ENCODE data around the gene SLC2A13. TPM values are rescaled to one million over a fixed set of nuclear protein-coding genes. Genes with fewer than 3 reads are reported as not detected.
"Not testable (repeated sequence)": the region's sequence is repeated elsewhere in the genome, so short reads cannot be mapped to it uniquely, and the experiment has no call there.

SLC2A13 gene
- total RNA-seq, 1 experiment from 2014 or later = 1.7 TPM

DNA sequence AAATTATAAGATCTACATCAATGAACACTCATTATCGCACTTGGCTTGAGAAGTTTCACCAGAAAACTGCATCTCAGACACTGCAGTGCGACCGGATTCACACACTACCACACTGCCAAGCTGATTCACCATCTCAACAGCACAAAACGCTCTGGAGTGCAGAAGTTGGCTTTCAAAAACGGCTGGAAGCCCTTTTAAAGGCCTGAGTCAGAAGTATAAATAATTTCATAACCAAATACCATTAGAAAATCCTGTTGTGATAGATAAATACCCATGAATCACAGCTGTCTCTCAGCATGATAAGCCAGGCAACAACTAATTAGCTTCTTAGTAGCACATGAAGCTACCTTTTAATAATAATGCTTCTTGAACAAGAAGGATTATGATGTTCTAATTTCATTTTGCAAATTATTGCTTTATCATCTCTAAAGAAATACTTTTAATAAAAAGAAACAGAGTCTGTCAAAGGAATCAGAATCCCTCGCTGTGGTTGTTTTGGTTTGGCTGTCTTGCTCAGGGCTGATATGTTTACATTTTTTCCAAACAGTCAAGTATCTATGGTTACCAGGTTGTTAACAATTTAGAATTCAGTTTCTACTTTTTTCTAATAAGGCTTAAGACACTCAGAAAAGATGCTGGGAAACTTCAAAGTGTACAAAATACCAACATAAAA lies 51.2 kb downstream of the SLC2A13 start:
- POLR2A ChIA-PET = interaction anchor here (0.9 to 1.6 kb wide), 6 partner anchors 8 to 104 kb away, joined by 3 to 6 read pairs (median 4); partner anchors contain the start of gene SLC2A13
- Mint-ChIP-seq H3K9me3 (ENCODE audit: unreplicated experiment) (no peaks in the 10 kb centered on the region), H3K27ac (ENCODE audit: low read depth, unreplicated experiment) (peak overlapping the region; percentile 24), H3K4me1 (ENCODE audit: insufficient read depth, unreplicated experiment) (peaks cover 11% of the 10 kb centered on the region), H3K27me3 (ENCODE audit: insufficient read depth, unreplicated experiment) (no peaks in the 10 kb centered on the region), H3K4me3 (ENCODE audit: unreplicated experiment) (no peak overlapping the region), H3K36me3 (ENCODE audit: insufficient read depth, unreplicated experiment) (no peaks in the 10 kb centered on the region)
- BruUV-seq (replicated peaks) = no TSS peak
- peak; percentile 61 for DNase-seq (ENCODE audit: unreplicated experiment)
- intact Hi-C loops (cut with micrococcal nuclease) = no loop called here
- CTCF ChIA-PET = interaction anchor here (0.7 to 1.4 kb wide), 5 partner anchors 24 to 1342 kb away, joined by 3 to 4 read pairs (median 3); partner anchors contain the start of gene SLC2A13
- TF ChIP-seq, protein P1, sequence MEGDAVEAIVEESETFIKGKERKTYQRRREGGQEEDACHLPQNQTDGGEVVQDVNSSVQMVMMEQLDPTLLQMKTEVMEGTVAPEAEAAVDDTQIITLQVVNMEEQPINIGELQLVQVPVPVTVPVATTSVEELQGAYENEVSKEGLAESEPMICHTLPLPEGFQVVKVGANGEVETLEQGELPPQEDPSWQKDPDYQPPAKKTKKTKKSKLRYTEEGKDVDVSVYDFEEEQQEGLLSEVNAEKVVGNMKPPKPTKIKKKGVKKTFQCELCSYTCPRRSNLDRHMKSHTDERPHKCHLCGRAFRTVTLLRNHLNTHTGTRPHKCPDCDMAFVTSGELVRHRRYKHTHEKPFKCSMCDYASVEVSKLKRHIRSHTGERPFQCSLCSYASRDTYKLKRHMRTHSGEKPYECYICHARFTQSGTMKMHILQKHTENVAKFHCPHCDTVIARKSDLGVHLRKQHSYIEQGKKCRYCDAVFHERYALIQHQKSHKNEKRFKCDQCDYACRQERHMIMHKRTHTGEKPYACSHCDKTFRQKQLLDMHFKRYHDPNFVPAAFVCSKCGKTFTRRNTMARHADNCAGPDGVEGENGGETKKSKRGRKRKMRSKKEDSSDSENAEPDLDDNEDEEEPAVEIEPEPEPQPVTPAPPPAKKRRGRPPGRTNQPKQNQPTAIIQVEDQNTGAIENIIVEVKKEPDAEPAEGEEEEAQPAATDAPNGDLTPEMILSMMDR (IDR thresholded peaks at IDR 0.05; ENCODE audit: unreplicated experiment) = no peak

GRCh38 chr12:40049268-40049667 lies 56.6 kb downstream of the SLC2A13 start:
- H3K27me3 Mint-ChIP-seq (ENCODE audit: insufficient read depth, unreplicated experiment) = no peaks in the 10 kb centered on the region
- BruUV-seq (replicated peaks) = no TSS peak
- DNase-seq (ENCODE audit: unreplicated experiment) = no peak
- no peak overlapping the region for H3K27ac Mint-ChIP-seq (ENCODE audit: low read depth, unreplicated experiment)
- CTCF ChIA-PET = interaction anchor here (0.8 to 1.0 kb wide), 2 partner anchors 15 to 38 kb away, joined by 3 read pairs; no protein-coding TSS in a partner anchor
- H3K9me3 Mint-ChIP-seq (ENCODE audit: unreplicated experiment) = no peaks in the 10 kb centered on the region
- no peaks in the 10 kb centered on the region for H3K36me3 Mint-ChIP-seq (ENCODE audit: insufficient read depth, unreplicated experiment)
- POLR2A ChIA-PET = no interaction called here
- H3K4me3 Mint-ChIP-seq (ENCODE audit: unreplicated experiment) = no peak overlapping the region
- TF ChIP-seq, protein P1 (IDR thresholded peaks at IDR 0.05; ENCODE audit: unreplicated experiment) = no peak
- intact Hi-C loops (cut with micrococcal nuclease) = no loop called here
- H3K4me1 Mint-ChIP-seq (ENCODE audit: insufficient read depth, unreplicated experiment) = peaks cover under 1% of the 10 kb centered on the region

DNA sequence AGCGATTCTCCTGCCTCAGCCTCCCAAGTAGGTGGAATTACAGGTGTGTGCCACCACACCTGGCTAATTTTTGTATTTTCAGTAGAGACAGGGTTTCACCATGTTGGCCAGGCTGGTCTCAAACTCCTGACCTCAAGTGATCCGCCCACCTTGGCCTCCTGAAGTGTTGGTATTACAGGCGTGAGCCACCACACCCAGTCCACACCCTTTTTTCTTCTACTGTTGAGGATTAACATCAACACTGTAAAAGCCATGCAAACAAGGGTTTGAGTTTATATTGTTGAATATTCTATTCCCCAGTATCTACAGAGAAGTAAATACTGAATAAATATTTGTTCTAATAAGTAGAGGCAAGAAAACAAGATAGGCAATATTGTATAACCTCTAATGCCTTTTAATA lies 58.9 kb downstream of the SLC2A13 start:
- BruUV-seq (replicated peaks); H3K27ac Mint-ChIP-seq (ENCODE audit: low read depth, unreplicated experiment); DNase-seq (ENCODE audit: unreplicated experiment); intact Hi-C loops (cut with micrococcal nuclease); CTCF ChIA-PET; POLR2A ChIA-PET; H3K4me3 Mint-ChIP-seq (ENCODE audit: unreplicated experiment); H3K36me3 Mint-ChIP-seq (ENCODE audit: insufficient read depth, unreplicated experiment); H3K9me3 Mint-ChIP-seq (ENCODE audit: unreplicated experiment); H3K4me1 Mint-ChIP-seq (ENCODE audit: insufficient read depth, unreplicated experiment); H3K27me3 Mint-ChIP-seq (ENCODE audit: insufficient read depth, unreplicated experiment): not testable (repeated sequence)

DNA sequence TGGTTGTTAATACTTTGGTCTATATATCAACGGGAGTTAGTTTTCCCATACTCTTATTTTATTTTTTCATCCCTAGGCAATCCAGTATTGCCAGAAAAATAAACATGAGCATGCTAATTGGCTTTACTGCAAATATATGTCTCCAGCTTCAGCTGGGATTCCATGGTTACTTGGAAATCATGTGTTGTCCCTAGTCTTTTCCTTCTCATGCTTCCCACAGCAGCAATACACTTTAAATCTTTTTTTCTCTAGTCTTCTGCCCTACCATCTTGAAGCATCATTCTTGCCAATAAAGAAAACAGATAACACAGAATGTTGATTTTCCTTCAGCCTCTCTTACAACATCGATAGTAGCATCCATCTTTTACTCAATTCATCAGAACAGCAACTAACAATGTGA lies 60.2 kb downstream of the SLC2A13 start:
- no peaks in the 10 kb centered on the region for H3K36me3 Mint-ChIP-seq (ENCODE audit: insufficient read depth, unreplicated experiment)
- POLR2A ChIA-PET = no interaction called here
- no TSS peak for BruUV-seq (replicated peaks)
- H3K4me3 Mint-ChIP-seq (ENCODE audit: unreplicated experiment) = no peak overlapping the region
- intact Hi-C loops (cut with micrococcal nuclease) = no loop called here
- TF ChIP-seq, protein P1 (IDR thresholded peaks at IDR 0.05; ENCODE audit: unreplicated experiment) = no peak
- no peaks in the 10 kb centered on the region for H3K9me3 Mint-ChIP-seq (ENCODE audit: unreplicated experiment)
- CTCF ChIA-PET = no interaction called here
- H3K4me1 Mint-ChIP-seq (ENCODE audit: insufficient read depth, unreplicated experiment) = no peaks in the 10 kb centered on the region
- no peak overlapping the region for H3K27ac Mint-ChIP-seq (ENCODE audit: low read depth, unreplicated experiment)
- no peak for DNase-seq (ENCODE audit: unreplicated experiment)
- no peaks in the 10 kb centered on the region for H3K27me3 Mint-ChIP-seq (ENCODE audit: insufficient read depth, unreplicated experiment)

All from MCF 10A (cell line).